ENCODE measurements around the gene ZSCAN5C. TPM values are rescaled to one million over a fixed set of nuclear protein-coding genes. Genes with fewer than 3 reads are reported as not detected.

Gene ZSCAN5C
- total and polyA plus RNA-seq, 2 donors (not counting 3 experiments of a cell fraction or from before 2014, with no cell fraction given), result not detected

- intact Hi-C loops (cut with micrococcal nuclease), result no loop called here
- Histone ChIP-seq H2AFZ (ENCODE audit: low read depth, low read length) (no peak overlapping the region), H3K4me2 (ENCODE audit: insufficient read depth, low read length) (no peak overlapping the region), H3K27ac (ENCODE audit: insufficient read depth, low read depth, low read length) (no peak overlapping the region), H3K4me1 (ENCODE audit: control insufficient read depth, extremely low read depth, insufficient read depth, low read length) (peaks cover 5% of the 10 kb centered on the region), H3K9me3 (replicated peaks; ENCODE audit: control insufficient read depth, insufficient read depth, low read length) (no peaks in the 10 kb centered on the region), H3K27me3 (ENCODE audit: control insufficient read depth in 2 of 2, insufficient read depth in 2 of 2, low read length in 2 of 2) (no peaks in the 10 kb centered on the region), H4K20me1 (replicated peaks; ENCODE audit: control insufficient read depth, extremely low read depth, insufficient read depth, low read length) (no peaks in the 10 kb centered on the region), H3K9me1 (replicated peaks; ENCODE audit: control insufficient read depth, extremely low read depth, insufficient read depth, low read length) (no peaks in the 10 kb centered on the region), H3K79me2 (ENCODE audit: control insufficient read depth, insufficient read depth, low read length) (no peaks in the 10 kb centered on the region), H3K36me3 (ENCODE audit: control insufficient read depth in 2 of 2, extremely low read depth in 1 of 2, insufficient read depth in 2 of 2, low read length in 2 of 2) (no peaks in the 10 kb centered on the region), H3K4me3 (replicated peaks in 1 of 3; ENCODE audit: insufficient read depth in 1 of 3, low read depth in 1 of 3, low read length in 3 of 3) (no peak overlapping the region), H3K9ac (replicated peaks; ENCODE audit: extremely low read depth, insufficient read depth, low read length) (no peak overlapping the region)
- no peak for FAIRE-seq
- POLR2A ChIA-PET, result no interaction called here
- no TSS peak for BruUV-seq (replicated peaks)
- dilution Hi-C loops (cut with MboI; ENCODE audit: extremely low pct_ligation_motif_present, low sequenced_read_pairs), result no loop called here
- CTCF ChIA-PET, result interaction anchor here (1.7 to 13.9 kb wide), 4 partner anchors 13 to 166 kb away, joined by 9 to 328 read pairs (median 20); no protein-coding TSS in a partner anchor
- no peak for DNase-seq (ENCODE audit: low read depth, low spot score)
- TF ChIP-seq GATA2 (IDR thresholded peaks at IDR 0.05; ENCODE audit: insufficient read depth, insufficient read length, low read depth, low read length), result no peak
- no peak for TF ChIP-seq CTCF (IDR thresholded peaks at IDR 0.05; ENCODE audit: extremely low read depth in 1 of 2, insufficient read depth in 1 of 2, low read depth in 1 of 2, low read length in 2 of 2)
- TF ChIP-seq MYC (IDR thresholded peaks at IDR 0.05; ENCODE audit: low read depth, low read length), result no peak
- TF ChIP-seq EZH2 (IDR thresholded peaks at IDR 0.05; ENCODE audit: borderline replicate concordance, low read depth, low read length, severe bottlenecking), result no peak
- TF ChIP-seq POLR2A (IDR thresholded peaks at IDR 0.05; ENCODE audit: low read depth, low read length), result no peak
- no peak for TF ChIP-seq FOS (IDR thresholded peaks at IDR 0.05; ENCODE audit: borderline replicate concordance, insufficient read depth, low read length)
Measured at GRCh38 chr19:56167064-56167578, 35.0 kb upstream of the ZSCAN5C start.

Measured in endothelial cell of umbilical vein (primary cell).